Lower leg skin (tissue), 3 donors: Measurements from ENCODE around the gene RAPGEF2.

Source experiments
- POLR2A ChIP-seq, 2 donors: fragments of 450-650 bp; IDR thresholded peaks; one replicate each; pipeline ENCODE4 v1.6.1; 2016 to 2017; ENCODE audit warnings: antibody characterized with exemption in 2 of 2, mild to moderate bottlenecking in 1 of 2, moderate library complexity in 1 of 2
- TF ChIP-seq, protein P1 (sequence below), 3 donors: fragments of 450-650 bp; IDR thresholded peaks; one replicate each; pipeline ENCODE4 v1.5.1; 2016; ENCODE audit warnings: antibody characterized with exemption in 3 of 3, mild to moderate bottlenecking in 3 of 3, moderate library complexity in 2 of 3

DNA sequence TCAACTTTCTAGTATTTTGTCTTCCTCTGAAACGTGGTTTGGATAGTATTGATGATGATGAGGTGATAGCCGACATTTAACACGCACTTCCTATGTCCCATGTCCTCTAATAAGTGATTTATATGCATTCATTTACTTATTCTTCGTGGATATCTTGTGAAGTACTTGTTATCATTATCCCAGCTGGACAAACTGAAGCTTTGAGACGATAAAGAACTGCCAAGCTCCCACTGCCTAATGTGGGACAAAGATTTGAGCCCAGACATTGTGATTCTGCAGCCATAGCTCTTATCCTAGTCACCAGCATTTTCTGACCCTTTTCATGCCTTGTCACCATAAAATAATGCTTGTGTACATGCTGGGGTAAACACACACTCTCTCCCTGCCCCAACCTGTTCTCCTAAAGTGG lies 92.5 kb downstream of the RAPGEF2 start:
- TF ChIP-seq POLR2A (IDR thresholded peaks at IDR 0.05): no peak
- TF ChIP-seq, protein P1, sequence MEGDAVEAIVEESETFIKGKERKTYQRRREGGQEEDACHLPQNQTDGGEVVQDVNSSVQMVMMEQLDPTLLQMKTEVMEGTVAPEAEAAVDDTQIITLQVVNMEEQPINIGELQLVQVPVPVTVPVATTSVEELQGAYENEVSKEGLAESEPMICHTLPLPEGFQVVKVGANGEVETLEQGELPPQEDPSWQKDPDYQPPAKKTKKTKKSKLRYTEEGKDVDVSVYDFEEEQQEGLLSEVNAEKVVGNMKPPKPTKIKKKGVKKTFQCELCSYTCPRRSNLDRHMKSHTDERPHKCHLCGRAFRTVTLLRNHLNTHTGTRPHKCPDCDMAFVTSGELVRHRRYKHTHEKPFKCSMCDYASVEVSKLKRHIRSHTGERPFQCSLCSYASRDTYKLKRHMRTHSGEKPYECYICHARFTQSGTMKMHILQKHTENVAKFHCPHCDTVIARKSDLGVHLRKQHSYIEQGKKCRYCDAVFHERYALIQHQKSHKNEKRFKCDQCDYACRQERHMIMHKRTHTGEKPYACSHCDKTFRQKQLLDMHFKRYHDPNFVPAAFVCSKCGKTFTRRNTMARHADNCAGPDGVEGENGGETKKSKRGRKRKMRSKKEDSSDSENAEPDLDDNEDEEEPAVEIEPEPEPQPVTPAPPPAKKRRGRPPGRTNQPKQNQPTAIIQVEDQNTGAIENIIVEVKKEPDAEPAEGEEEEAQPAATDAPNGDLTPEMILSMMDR (IDR thresholded peaks at IDR 0.05): no peak
